ENCODE results near the gene PSTPIP2.
A peak's percentile ranks its signal among the peaks of the same experiment; 100 is the strongest.

Gene PSTPIP2

DNA sequence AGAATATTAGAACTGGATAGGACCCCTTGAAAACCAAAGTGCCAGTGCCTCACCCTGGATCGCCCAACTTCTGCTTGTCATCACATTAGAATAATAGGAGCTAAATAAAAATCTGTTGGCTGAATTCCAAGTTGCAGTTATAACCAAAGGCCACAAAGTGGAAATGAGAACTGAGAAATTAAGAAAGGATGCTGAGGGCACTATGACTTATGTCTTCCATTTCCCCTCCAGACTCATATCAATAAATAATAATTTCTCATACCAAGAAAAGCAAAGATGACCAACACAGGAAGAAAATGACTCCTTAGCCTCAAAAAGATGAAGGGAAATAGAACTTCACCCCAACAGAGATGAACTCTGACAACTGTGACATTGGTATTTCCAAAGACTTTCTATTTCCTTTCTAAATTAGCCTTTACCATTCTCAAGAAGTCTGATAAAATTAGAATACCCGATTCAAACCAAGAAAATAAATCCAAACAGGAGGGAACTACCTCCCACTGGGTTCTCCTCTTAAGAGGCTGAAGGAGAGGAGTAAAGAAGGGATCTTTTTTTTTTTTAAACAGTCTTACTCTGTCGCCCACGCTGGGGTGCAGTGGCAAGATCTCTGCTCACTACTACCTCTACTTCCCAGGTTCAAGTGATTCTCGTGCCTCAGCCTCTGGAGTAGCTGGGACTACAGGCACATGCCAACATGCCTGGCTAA, 58.4 kb downstream of the PSTPIP2 start:
- peaks cover 18% of the 10 kb centered on the region for H3K4me1 ChIP-seq (ENCODE audit: control insufficient read depth, low read length)
- TF ChIP-seq CTCF (IDR thresholded peaks at IDR 0.05; ENCODE audit: low read depth, low read length, poor library complexity, severe bottlenecking) (no peak), EZH2phosphoT487 (IDR thresholded peaks at IDR 0.05; ENCODE audit: borderline replicate concordance, low read length) (no peak)
- no peak overlapping the region for H3K27ac ChIP-seq (ENCODE audit: low read depth, low read length)
- H3K4me2 ChIP-seq (ENCODE audit: low read length), result peak overlapping the region; percentile 28; the same call in 1 of the 2 replicates
- no peaks in the 10 kb centered on the region for H3F3A ChIP-seq (ENCODE audit: control insufficient read depth, insufficient read depth)
- no peaks in the 10 kb centered on the region for H4K20me1 ChIP-seq (ENCODE audit: control insufficient read depth, insufficient read depth, low read depth, low read length)
- no peak overlapping the region for H3K4me3 ChIP-seq (ENCODE audit: low read length)
- no peaks in the 10 kb centered on the region for H3K36me3 ChIP-seq (ENCODE audit: control insufficient read depth, low read length)
- H3K27me3 ChIP-seq (ENCODE audit: control insufficient read depth, low read length), result peaks cover 6% of the 10 kb centered on the region
- no peaks in the 10 kb centered on the region for H3K9me2 ChIP-seq (replicated peaks; ENCODE audit: control insufficient read depth, low read length)
- no peaks in the 10 kb centered on the region for H3K9me3 ChIP-seq (ENCODE audit: control insufficient read depth, insufficient read depth, low read length)
- no peaks in the 10 kb centered on the region for H3K79me2 ChIP-seq (ENCODE audit: control insufficient read depth, low read length)

- Histone ChIP-seq H3K27me3 (ENCODE audit: control insufficient read depth, low read length) (no peaks in the 10 kb centered on the region), H3K4me3 (ENCODE audit: low read length) (no peak overlapping the region), H3F3A (ENCODE audit: control insufficient read depth, insufficient read depth) (no peaks in the 10 kb centered on the region), H4K20me1 (ENCODE audit: control insufficient read depth, insufficient read depth, low read depth, low read length) (no peaks in the 10 kb centered on the region), H3K9me3 (ENCODE audit: control insufficient read depth, insufficient read depth, low read length) (no peaks in the 10 kb centered on the region), H3K4me2 (ENCODE audit: low read length) (no peak overlapping the region), H3K4me1 (ENCODE audit: control insufficient read depth, low read length) (peaks cover 18% of the 10 kb centered on the region), H3K36me3 (ENCODE audit: control insufficient read depth, low read length) (no peaks in the 10 kb centered on the region), H3K27ac (ENCODE audit: low read depth, low read length) (no peak overlapping the region), H3K79me2 (ENCODE audit: control insufficient read depth, low read length) (no peaks in the 10 kb centered on the region), H3K9me2 (replicated peaks; ENCODE audit: control insufficient read depth, low read length) (no peaks in the 10 kb centered on the region)
- no peak for TF ChIP-seq EZH2phosphoT487 (IDR thresholded peaks at IDR 0.05; ENCODE audit: borderline replicate concordance, low read length)
- no peak for TF ChIP-seq CTCF (IDR thresholded peaks at IDR 0.05; ENCODE audit: low read depth, low read length, poor library complexity, severe bottlenecking)
These were observed 61.4 kb downstream of the PSTPIP2 start for GRCh38 chr18:46010676-46011075.

GRCh38 chr18:46010050-46010449, 62.0 kb downstream of the PSTPIP2 start:
- Histone ChIP-seq H3K36me3 (ENCODE audit: control insufficient read depth, low read length) (no peaks in the 10 kb centered on the region), H3K79me2 (ENCODE audit: control insufficient read depth, low read length) (no peaks in the 10 kb centered on the region), H3K27ac (ENCODE audit: low read depth, low read length) (no peak overlapping the region), H3K9me2 (replicated peaks; ENCODE audit: control insufficient read depth, low read length) (no peaks in the 10 kb centered on the region), H3K9me3 (ENCODE audit: control insufficient read depth, insufficient read depth, low read length) (no peaks in the 10 kb centered on the region), H3F3A (ENCODE audit: control insufficient read depth, insufficient read depth) (no peaks in the 10 kb centered on the region), H3K4me1 (ENCODE audit: control insufficient read depth, low read length) (peaks cover 18% of the 10 kb centered on the region), H3K4me2 (ENCODE audit: low read length) (no peak overlapping the region), H3K27me3 (ENCODE audit: control insufficient read depth, low read length) (no peaks in the 10 kb centered on the region), H3K4me3 (ENCODE audit: low read length) (no peak overlapping the region), H4K20me1 (ENCODE audit: control insufficient read depth, insufficient read depth, low read depth, low read length) (no peaks in the 10 kb centered on the region)
- TF ChIP-seq EZH2phosphoT487 (IDR thresholded peaks at IDR 0.05; ENCODE audit: borderline replicate concordance, low read length) (no peak), CTCF (IDR thresholded peaks at IDR 0.05; ENCODE audit: low read depth, low read length, poor library complexity, severe bottlenecking) (no peak)
